Right atrium auricular region (tissue), 2 donors: ENCODE results near the gene CUBN. TPM values are rescaled to one million over a fixed set of nuclear protein-coding genes. Genes with fewer than 3 reads are reported as not detected.

Experiments
- DNase-seq: peaks from one replicate; pipeline ENCODE4 v3.0.0-alpha.2; 2019; ENCODE audit warnings: low spot score
- H3K27ac ChIP-seq, 2 donors: fragments of 200-600 bp; sonication (generic); 1 replicate in 1 of 2; 2 replicates in 1 of 2; pipeline ENCODE4 v1.5.1; 2016 to 2019
- H3K27me3 ChIP-seq, 2 donors: fragments of 200-600 bp; sonication (generic); one replicate each; pipeline versions ENCODE4 v1.5.1 to v1.6.0; 2017 to 2019
- H3K36me3 ChIP-seq: fragments of 200-600 bp; sonication (generic); one replicate; pipeline ENCODE4 v1.5.1; 2016
- H3K4me1 ChIP-seq, 2 donors: fragments of 200-600 bp; sonication (generic); one replicate each; pipeline versions ENCODE4 v1.5.1 to v1.6.0; 2017 to 2019
- H3K4me3 ChIP-seq, 2 donors: fragments of 200-600 bp; sonication (generic); 1 replicate in 1 of 2; 2 replicates in 1 of 2; pipeline ENCODE4 v1.5.1; 2017 to 2019; ENCODE audit warnings: mild to moderate bottlenecking in 1 of 2, moderate library complexity in 1 of 2
- H3K9me3 ChIP-seq, 2 donors: fragments of 200-600 bp; sonication (generic); one replicate each; pipeline ENCODE4 v1.5.1; 2019
- total RNA-seq, 2 donors: library from RNA; depleted of rRNA; stranded (reverse); fragments of >200 nt; gene quantifications; one replicate each; pipeline ENCODE4 v1.1.0, GENCODE V29; 2016
- TF ChIP-seq, protein P1 (sequence below), 2 donors: fragments of 200-600 bp; sonication (generic); IDR thresholded peaks; one replicate each; pipeline ENCODE4 v1.5.1; 2019; ENCODE audit warnings: antibody characterized with exemption in 2 of 2

Gene CUBN
- total RNA-seq, 2 donors from 2014 or later: 0.15 to 0.94 TPM

DNA sequence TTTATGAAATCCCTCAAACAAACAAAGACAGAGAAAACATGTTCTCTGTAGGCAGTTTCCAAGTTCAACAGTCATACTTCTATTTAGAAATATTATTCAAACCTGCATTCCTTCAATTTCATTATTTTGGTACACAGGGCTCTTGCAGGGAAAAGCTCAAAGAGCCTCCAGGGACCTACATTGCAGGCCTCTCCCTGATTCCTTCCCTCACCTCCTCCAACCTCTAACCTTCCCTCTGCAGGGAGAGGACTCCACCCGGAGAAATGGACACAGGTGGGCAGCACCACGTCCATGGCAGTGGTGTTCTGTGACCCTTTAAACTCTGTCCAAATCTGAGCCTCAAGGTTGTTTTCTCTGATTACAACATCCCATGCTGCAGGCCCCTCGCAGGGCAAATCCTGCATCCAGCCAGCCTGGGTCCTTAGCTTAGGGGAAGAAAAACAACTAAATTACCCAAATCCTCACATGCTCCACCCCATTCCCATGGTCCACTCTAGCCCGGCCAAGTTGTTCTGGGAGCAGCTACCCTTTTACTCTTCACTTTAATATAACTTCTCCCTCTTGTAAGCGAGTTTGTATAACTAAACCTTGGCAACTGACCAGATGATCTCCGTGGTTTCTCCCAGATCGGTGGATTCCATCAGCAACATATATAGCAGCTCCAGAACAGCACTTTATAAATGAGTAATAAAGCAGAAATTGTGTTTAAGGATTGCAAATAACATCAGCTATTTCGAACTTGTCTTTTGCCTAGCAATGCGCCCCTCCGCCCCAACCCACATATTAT, 129.8 kb downstream of the CUBN start:
- no peak overlapping the region for H3K4me3 ChIP-seq
- H3K27me3 ChIP-seq: no peaks in the 10 kb centered on the region
- H3K9me3 ChIP-seq: no peaks in the 10 kb centered on the region
- H3K27ac ChIP-seq: peak overlapping the region; percentile 42 to 79
- no peak for DNase-seq
- TF ChIP-seq, protein P1, sequence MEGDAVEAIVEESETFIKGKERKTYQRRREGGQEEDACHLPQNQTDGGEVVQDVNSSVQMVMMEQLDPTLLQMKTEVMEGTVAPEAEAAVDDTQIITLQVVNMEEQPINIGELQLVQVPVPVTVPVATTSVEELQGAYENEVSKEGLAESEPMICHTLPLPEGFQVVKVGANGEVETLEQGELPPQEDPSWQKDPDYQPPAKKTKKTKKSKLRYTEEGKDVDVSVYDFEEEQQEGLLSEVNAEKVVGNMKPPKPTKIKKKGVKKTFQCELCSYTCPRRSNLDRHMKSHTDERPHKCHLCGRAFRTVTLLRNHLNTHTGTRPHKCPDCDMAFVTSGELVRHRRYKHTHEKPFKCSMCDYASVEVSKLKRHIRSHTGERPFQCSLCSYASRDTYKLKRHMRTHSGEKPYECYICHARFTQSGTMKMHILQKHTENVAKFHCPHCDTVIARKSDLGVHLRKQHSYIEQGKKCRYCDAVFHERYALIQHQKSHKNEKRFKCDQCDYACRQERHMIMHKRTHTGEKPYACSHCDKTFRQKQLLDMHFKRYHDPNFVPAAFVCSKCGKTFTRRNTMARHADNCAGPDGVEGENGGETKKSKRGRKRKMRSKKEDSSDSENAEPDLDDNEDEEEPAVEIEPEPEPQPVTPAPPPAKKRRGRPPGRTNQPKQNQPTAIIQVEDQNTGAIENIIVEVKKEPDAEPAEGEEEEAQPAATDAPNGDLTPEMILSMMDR (IDR thresholded peaks at IDR 0.05): no peak
- H3K4me1 ChIP-seq: peaks cover 0 to 24% of the 10 kb centered on the region in 2 donors
- no peaks in the 10 kb centered on the region for H3K36me3 ChIP-seq

GRCh38 chr10:16996530-16996964, 133.1 kb downstream of the CUBN start:
- no peak overlapping the region for H3K4me3 ChIP-seq

GRCh38 chr10:16995867-16996529, 133.6 kb downstream of the CUBN start:
- Histone ChIP-seq H3K4me3 (no peak overlapping the region), H3K36me3 (no peaks in the 10 kb centered on the region), H3K4me1 (peaks cover 0 to 31% of the 10 kb centered on the region in 2 donors), H3K27me3 (no peaks in the 10 kb centered on the region), H3K9me3 (no peaks in the 10 kb centered on the region), H3K27ac (peak overlapping the region in 1 of 2 donors; percentile 57)
- DNase-seq: no peak
- TF ChIP-seq, protein P1 (IDR thresholded peaks at IDR 0.05): no peak

More at GRCh38 chr10:16996530-16996964, 133.1 kb downstream of the CUBN start:
- Histone ChIP-seq H3K27me3 (no peaks in the 10 kb centered on the region), H3K4me1 (peaks cover 0 to 31% of the 10 kb centered on the region in 2 donors), H3K36me3 (no peaks in the 10 kb centered on the region), H3K9me3 (no peaks in the 10 kb centered on the region), H3K27ac (peak overlapping the region; percentile 46 to 57)
- DNase-seq: no peak
- TF ChIP-seq, protein P1 (IDR thresholded peaks at IDR 0.05): no peak

DNA sequence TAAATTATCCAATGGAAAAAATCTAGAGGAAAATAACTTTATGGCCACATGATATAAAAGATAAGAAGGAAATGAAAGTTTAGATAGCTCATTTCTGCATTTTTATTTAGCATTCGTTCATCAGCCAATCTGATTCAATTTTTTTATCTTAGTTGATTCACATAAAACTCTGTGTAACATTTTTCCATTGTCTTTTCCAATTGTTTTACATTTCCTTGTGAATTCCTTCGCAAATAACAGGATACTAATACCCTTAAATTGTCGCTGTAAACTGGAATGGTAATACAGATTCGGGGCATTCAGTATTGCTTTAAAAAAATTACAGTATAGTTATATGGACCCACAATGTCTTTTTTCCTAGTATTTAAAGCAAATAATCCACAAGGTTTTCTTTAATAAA, 136.4 kb downstream of the CUBN start:
- no peak for DNase-seq
- Histone ChIP-seq H3K27ac (peak overlapping the region in 1 of 2 donors; percentile 37), H3K4me1 (peaks cover 0 to 31% of the 10 kb centered on the region in 2 donors), H3K36me3 (no peaks in the 10 kb centered on the region), H3K4me3 (no peak overlapping the region), H3K27me3 (no peaks in the 10 kb centered on the region), H3K9me3 (no peaks in the 10 kb centered on the region)
- TF ChIP-seq, protein P1 (IDR thresholded peaks at IDR 0.05): no peak

- TF ChIP-seq, protein P1 (IDR thresholded peaks at IDR 0.05): no peak
- no peaks in the 10 kb centered on the region for H3K27me3 ChIP-seq
Observed at GRCh38 chr10:16992611-16993119, 136.9 kb downstream of the CUBN start.

More at GRCh38 chr10:16992611-16993119, 136.9 kb downstream of the CUBN start:
- no peaks in the 10 kb centered on the region for H3K36me3 ChIP-seq
- H3K4me1 ChIP-seq: peaks cover 0 to 36% of the 10 kb centered on the region in 2 donors
- H3K9me3 ChIP-seq: no peaks in the 10 kb centered on the region
- no peak overlapping the region for H3K4me3 ChIP-seq
- H3K27ac ChIP-seq: peak overlapping the region in 1 of 2 donors; percentile 37
- no peak for DNase-seq
